Measurements from ENCODE around the gene PER1.

- TF ChIP-seq POLR2AphosphoS5 (IDR thresholded peaks at IDR 0.05; ENCODE audit: insufficient read depth in 1 of 2, low read depth in 1 of 2) (peak in 1 of 2 donors; percentile 20), CTCF (IDR thresholded peaks at IDR 0.05) (no peak), POLR2A (IDR thresholded peaks at IDR 0.05) (no peak)
These were observed 9.9 kb downstream of the PER1 start for GRCh38 chr17:8142158-8142886.

All from vagina (tissue), 2 donors.